ENCODE data around the gene ZNF772. TPM values are rescaled to one million over a fixed set of nuclear protein-coding genes. Genes with fewer than 3 reads are reported as not detected.

Gene ZNF772
- polyA plus RNA-seq, 1 donor (not counting 4 experiments of a cell fraction or from before 2014, with no cell fraction given): 5.2 TPM

GRCh38 chr19:57515255-57515654 is 37.9 kb upstream of the ZNF772 start:
- Histone ChIP-seq H3K9me3 (ENCODE audit: control insufficient read depth, low read depth, low read length) (peaks cover 2% of the 10 kb centered on the region), H3K27ac (ENCODE audit: control insufficient read depth, insufficient read depth, low read length) (no peak overlapping the region), H4K20me1 (ENCODE audit: control insufficient read depth, extremely low read depth, insufficient read depth, low read length) (no peaks in the 10 kb centered on the region), H3K36me3 (ENCODE audit: control insufficient read depth in 2 of 2, extremely low read depth in 1 of 2, insufficient read depth in 2 of 2, low read length in 2 of 2) (peaks cover 0 to 4% of the 10 kb centered on the region in 2 experiments), H2AFZ (ENCODE audit: control insufficient read depth, low read length) (no peak overlapping the region), H3K9ac (ENCODE audit: control insufficient read depth, extremely low read depth, insufficient read depth, low read length) (no peak overlapping the region), H3K4me1 (ENCODE audit: control insufficient read depth, extremely low read depth, insufficient read depth, low read length) (no peaks in the 10 kb centered on the region), H3K4me2 (ENCODE audit: control insufficient read depth, extremely low read depth, insufficient read depth, low read depth, low read length) (no peak overlapping the region), H3K27me3 (ENCODE audit: control insufficient read depth, extremely low read depth, insufficient read depth, low read length) (no peaks in the 10 kb centered on the region), H3K4me3 (ENCODE audit: control insufficient read depth in 2 of 3, extremely low read depth in 1 of 3, insufficient read depth in 2 of 3, low read depth in 1 of 3, low read length in 3 of 3) (no peak overlapping the region), H3K9me1 (ENCODE audit: control insufficient read depth, extremely low read depth, insufficient read depth, low read length) (no peaks in the 10 kb centered on the region), H3K79me2 (ENCODE audit: control insufficient read depth, insufficient read depth, low read length) (no peaks in the 10 kb centered on the region)
- TF ChIP-seq EZH2 (IDR thresholded peaks at IDR 0.05; ENCODE audit: low read length) (no peak), CTCF (optimal IDR thresholded peaks at IDR 0.05 in 1 of 3, IDR thresholded peaks at IDR 0.05 in 1 of 3, conservative IDR thresholded peaks at IDR 0.05 in 1 of 3; ENCODE audit: extremely low read depth in 1 of 3, insufficient read depth in 2 of 3, low read length in 3 of 3) (no peak)
- FAIRE-seq (peak; percentile 77), DNase-seq (ENCODE audit: low read depth, low spot score) (no peak)
- dilution Hi-C loops (cut with MboI; ENCODE audit: extremely low pct_ligation_motif_present, low sequenced_read_pairs): no loop called here

DNA sequence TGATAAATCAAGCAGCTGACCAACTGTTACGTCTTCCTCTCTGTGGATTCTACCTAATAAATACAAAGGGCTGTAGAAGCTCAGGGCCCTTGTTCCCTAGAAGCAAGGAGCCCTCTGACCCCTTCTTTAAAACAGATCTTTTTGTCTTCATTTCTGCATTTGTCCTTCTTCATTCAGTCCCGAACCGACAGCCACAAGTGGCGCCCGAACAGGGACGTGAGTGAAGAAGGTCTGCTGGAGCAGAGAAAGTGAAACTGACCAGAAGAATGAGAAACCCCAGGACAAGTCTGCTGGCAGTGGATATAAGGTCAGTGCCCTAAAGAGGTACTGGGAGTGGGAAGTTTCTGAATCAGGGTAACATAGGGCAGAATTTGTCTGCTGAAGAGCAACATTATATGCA is 35.5 kb upstream of the ZNF772 start:
- dilution Hi-C loops (cut with MboI; ENCODE audit: extremely low pct_ligation_motif_present, low sequenced_read_pairs): no loop called here

More for the DNA sequence above, 35.5 kb upstream of the ZNF772 start:
- H3K27me3 ChIP-seq (ENCODE audit: control insufficient read depth, extremely low read depth, insufficient read depth, low read length): no peaks in the 10 kb centered on the region
- H3K9me3 ChIP-seq (ENCODE audit: control insufficient read depth, low read depth, low read length): peaks cover 2% of the 10 kb centered on the region
- H3K4me1 ChIP-seq (ENCODE audit: control insufficient read depth, extremely low read depth, insufficient read depth, low read length): no peaks in the 10 kb centered on the region
- H3K9ac ChIP-seq (ENCODE audit: control insufficient read depth, extremely low read depth, insufficient read depth, low read length): no peak overlapping the region
- DNase-seq (ENCODE audit: low read depth, low spot score): no peak
- no peak overlapping the region for H3K4me2 ChIP-seq (ENCODE audit: control insufficient read depth, extremely low read depth, insufficient read depth, low read depth, low read length)
- no peak for FAIRE-seq
- H4K20me1 ChIP-seq (ENCODE audit: control insufficient read depth, extremely low read depth, insufficient read depth, low read length): no peaks in the 10 kb centered on the region
- no peak overlapping the region for H3K27ac ChIP-seq (ENCODE audit: control insufficient read depth, insufficient read depth, low read length)
- H3K9me1 ChIP-seq (ENCODE audit: control insufficient read depth, extremely low read depth, insufficient read depth, low read length): no peaks in the 10 kb centered on the region
- H2AFZ ChIP-seq (ENCODE audit: control insufficient read depth, low read length): no peak overlapping the region
- no peak overlapping the region for H3K4me3 ChIP-seq (ENCODE audit: control insufficient read depth in 2 of 3, extremely low read depth in 1 of 3, insufficient read depth in 2 of 3, low read depth in 1 of 3, low read length in 3 of 3)
- peaks cover 0 to 4% of the 10 kb centered on the region in 2 experiments for H3K36me3 ChIP-seq (ENCODE audit: control insufficient read depth in 2 of 2, extremely low read depth in 1 of 2, insufficient read depth in 2 of 2, low read length in 2 of 2)
- no peak for TF ChIP-seq EZH2 (IDR thresholded peaks at IDR 0.05; ENCODE audit: low read length)
- no peak for TF ChIP-seq CTCF (optimal IDR thresholded peaks at IDR 0.05 in 1 of 3, IDR thresholded peaks at IDR 0.05 in 1 of 3, conservative IDR thresholded peaks at IDR 0.05 in 1 of 3; ENCODE audit: extremely low read depth in 1 of 3, insufficient read depth in 2 of 3, low read length in 3 of 3)
- H3K79me2 ChIP-seq (ENCODE audit: control insufficient read depth, insufficient read depth, low read length): no peaks in the 10 kb centered on the region

Data from keratinocyte (primary cell).